Thoracic aorta (tissue), 2 donors: Measurements from ENCODE around the gene SNRNP25. TPM values are rescaled to one million over a fixed set of nuclear protein-coding genes. Genes with fewer than 3 reads are reported as not detected.

Experiments
- ATAC-seq: fragments of 150-250 bp; one replicate; pipeline ENCODE4 v1.8.0; 2017; ENCODE audit warnings: low read depth; ENCODE audit not compliant: insufficient number of reproducible peaks, low FRiP score
- DNase-seq: peaks from one replicate; pipeline ENCODE4 v3.0.0-alpha.2; 2020; ENCODE audit warnings: low spot score
- H3K27ac ChIP-seq, 2 donors: fragments of 200-600 bp; sonication (generic); 1 replicate in 1 of 2; 2 replicates in 1 of 2; pipeline ENCODE4 v1.5.1; 2016; ENCODE audit warnings: mild to moderate bottlenecking in 2 of 2, moderate library complexity in 2 of 2
- H3K27me3 ChIP-seq: fragments of 200-600 bp; sonication (generic); replicated peaks from 2 replicates; pipeline ENCODE4 v1.6.0; 2016; ENCODE audit warnings: mild to moderate bottlenecking; ENCODE audit not compliant: insufficient read depth
- H3K36me3 ChIP-seq: fragments of 200-600 bp; sonication (generic); one replicate; pipeline ENCODE4 v1.5.1; 2016
- H3K4me1 ChIP-seq, 2 donors: fragments of 200-600 bp; sonication (generic); 1 replicate in 1 of 2; 2 replicates in 1 of 2; pipeline versions ENCODE4 v1.5.1 to v1.6.0; 2016; ENCODE audit warnings: low read depth in 2 of 2, mild to moderate bottlenecking in 1 of 2; ENCODE audit not compliant: control insufficient read depth in 1 of 2
- H3K4me3 ChIP-seq: fragments of 200-600 bp; sonication (generic); 2 replicates; pipeline ENCODE4 v1.5.1; 2016; ENCODE audit warnings: mild to moderate bottlenecking
- H3K9me3 ChIP-seq: fragments of 200-600 bp; sonication (generic); 2 replicates; pipeline ENCODE4 v1.5.1; 2016
- CTCF ChIP-seq: fragments of 200-600 bp; sonication (generic); IDR thresholded peaks from one replicate; pipeline ENCODE4 v1.5.1; 2019; ENCODE audit warnings: antibody characterized with exemption
- total RNA-seq, 2 donors: library from RNA; depleted of rRNA; stranded (reverse); fragments of >200 nt; gene quantifications; one replicate each; pipeline versions ENCODE4 v1.1.0 to v1.2.3, GENCODE V29; 2016

The SNRNP25 gene
- total RNA-seq, 2 donors from 2014 or later = 6.1 to 16.4 TPM

- H3K4me3 ChIP-seq = no peak overlapping the region
- TF ChIP-seq CTCF = no peak
- peaks cover 0 to 6% of the 10 kb centered on the region in 2 donors for H3K4me1 ChIP-seq
- H3K36me3 ChIP-seq = peaks cover 6% of the 10 kb centered on the region
- no peaks in the 10 kb centered on the region for H3K27me3 ChIP-seq
- no peak overlapping the region for H3K27ac ChIP-seq
- no peak for ATAC-seq
- DNase-seq = no peak
- no peaks in the 10 kb centered on the region for H3K9me3 ChIP-seq
These were observed 6.4 kb upstream of the SNRNP25 start for GRCh38 chr16:47234-47633.

GRCh38 chr16:50769-51591, 2.6 kb upstream of the SNRNP25 start:
- no peak for ATAC-seq
- no peaks in the 10 kb centered on the region for H3K9me3 ChIP-seq
- H3K4me1 ChIP-seq = peaks cover 2 to 19% of the 10 kb centered on the region in 2 donors
- H3K36me3 ChIP-seq = peaks cover 6% of the 10 kb centered on the region
- H3K27me3 ChIP-seq = no peaks in the 10 kb centered on the region
- H3K4me3 ChIP-seq = no peak overlapping the region
- DNase-seq = no peak
- no peak overlapping the region for H3K27ac ChIP-seq
- no peak for TF ChIP-seq CTCF

GRCh38 chr16:54237-54581, 581 bp downstream of the SNRNP25 start:
- no peak for ATAC-seq
- H3K4me3 ChIP-seq = peak overlapping the region; percentile 99
- H3K4me1 ChIP-seq = peaks cover 2 to 19% of the 10 kb centered on the region in 2 donors
- no peaks in the 10 kb centered on the region for H3K27me3 ChIP-seq
- DNase-seq = no peak
- TF ChIP-seq CTCF = no peak
- H3K27ac ChIP-seq = peak overlapping the region; percentile 63 to 66
- H3K9me3 ChIP-seq = no peaks in the 10 kb centered on the region
- peaks cover 27% of the 10 kb centered on the region for H3K36me3 ChIP-seq

- H3K27ac ChIP-seq = no peak overlapping the region
- H3K9me3 ChIP-seq = no peaks in the 10 kb centered on the region
- DNase-seq (no peak), ATAC-seq (no peak)
- no peak overlapping the region for H3K4me3 ChIP-seq
- TF ChIP-seq CTCF = no peak
- H3K4me1 ChIP-seq = peaks cover 2 to 19% of the 10 kb centered on the region in 2 donors
- H3K27me3 ChIP-seq = no peaks in the 10 kb centered on the region
- peaks cover 42% of the 10 kb centered on the region for H3K36me3 ChIP-seq
These were observed 2.0 kb downstream of the SNRNP25 start for GRCh38 chr16:55571-56136.

GRCh38 chr16:56231-56927, 2.8 kb downstream of the SNRNP25 start:
- Histone ChIP-seq H3K9me3 (no peaks in the 10 kb centered on the region), H3K4me3 (no peak overlapping the region), H3K36me3 (peaks cover 47% of the 10 kb centered on the region), H3K27me3 (no peaks in the 10 kb centered on the region), H3K27ac (no peak overlapping the region), H3K4me1 (peaks cover 2 to 19% of the 10 kb centered on the region in 2 donors)
- no peak for TF ChIP-seq CTCF
- no peak for ATAC-seq
- DNase-seq = no peak
